AG10803 (cell line): ENCODE data around the gene HSD17B3.

Source experiments
- DNase-seq: peaks from one replicate; pipeline ENCODE4 v3.0.0; 2010; ENCODE audit warnings: low read depth
- H3K4me3 ChIP-seq: 2 replicates; pipeline ENCODE4 v1.5.1; 2011; ENCODE audit warnings: mild to moderate bottlenecking, low read length, control low read depth
- CTCF ChIP-seq: conservative IDR thresholded peaks from 2 replicates; pipeline ENCODE4 v1.5.1; 2011; ENCODE audit warnings: mild to moderate bottlenecking, low read length, control low read depth, inconsistent platforms

Gene HSD17B3

GRCh38 chr9:96186591-96187011 is 115.4 kb downstream of the HSD17B3 start:
- DNase-seq: no peak
- no peak overlapping the region for H3K4me3 ChIP-seq
- TF ChIP-seq CTCF: no peak

GRCh38 chr9:96185518-96186156 is 116.3 kb downstream of the HSD17B3 start:
- no peak for DNase-seq

More at GRCh38 chr9:96185518-96186156, 116.3 kb downstream of the HSD17B3 start:
- no peak overlapping the region for H3K4me3 ChIP-seq
- TF ChIP-seq CTCF: no peak
